Measurements from ENCODE around the gene LPXN. TPM values are rescaled to one million over a fixed set of nuclear protein-coding genes. Genes with fewer than 3 reads are reported as not detected.

Gene LPXN
- total RNA-seq, 4 donors from 2014 or later = 10.0 to 18.7 (median 16.0) TPM

GRCh38 chr11:58503361-58503856 is 72.2 kb downstream of the LPXN start:
- Histone ChIP-seq H3K27me3 (no peaks in the 10 kb centered on the region), H3K36me3 (no peaks in the 10 kb centered on the region), H3K9me3 (no peaks in the 10 kb centered on the region), H3K27ac (no peak overlapping the region), H3K4me3 (no peak overlapping the region), H3K4me1 (no peaks in the 10 kb centered on the region)
- no peak for DNase-seq
- TF ChIP-seq POLR2A (IDR thresholded peaks at IDR 0.05) (no peak), CTCF (IDR thresholded peaks at IDR 0.05) (no peak), POLR2AphosphoS5 (IDR thresholded peaks at IDR 0.05) (no peak), EP300 (IDR thresholded peaks at IDR 0.05; ENCODE audit: low read depth) (no peak)
- intact Hi-C loops (cut with DNase I; ENCODE audit: low total_unique reads) = no loop called here
- in situ Hi-C loops (cut with MboI; ENCODE audit: low pct_ligation_motif_present in 1 of 4, low pct_unique_long_range_greater_than_20kb in 1 of 4, low sequenced_read_pairs in 3 of 4) = loop anchor here (25.0 kb wide), 3 partner anchors 666 to 1041 kb away; partner anchors contain the start of gene RTN4RL2 (in 1 of the 4)
- WGBS, 2 donors (ENCODE audit: low coverage in 1 of 2) = 83 to 84% methylated on average over 4 of the region's 4 CpGs

DNA sequence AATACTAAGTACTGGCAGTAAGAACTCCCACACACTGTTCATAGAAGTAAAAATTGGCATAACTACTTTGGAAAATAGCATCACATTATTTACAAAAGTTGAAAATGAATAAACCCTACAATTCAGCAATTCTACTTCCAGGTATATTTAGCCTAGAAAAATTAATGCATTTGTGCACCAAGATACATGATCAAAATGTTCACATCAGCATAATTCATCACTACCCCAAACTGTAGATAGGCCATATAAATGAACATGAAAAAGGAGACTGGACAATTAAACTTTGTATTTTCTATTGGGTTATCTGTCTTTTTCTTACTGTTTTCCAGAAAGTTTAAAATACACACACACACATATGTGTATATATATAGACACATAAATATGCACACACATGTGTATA is 73.7 kb downstream of the LPXN start:
- TF ChIP-seq POLR2A (IDR thresholded peaks at IDR 0.05) = no peak
- no peak for DNase-seq
- Histone ChIP-seq H3K4me3 (no peak overlapping the region), H3K27ac (no peak overlapping the region), H3K27me3 (no peaks in the 10 kb centered on the region), H3K9me3 (no peaks in the 10 kb centered on the region), H3K4me1 (no peaks in the 10 kb centered on the region), H3K36me3 (no peaks in the 10 kb centered on the region)
- intact Hi-C loops (cut with DNase I; ENCODE audit: low total_unique reads) (no loop called here), in situ Hi-C loops (cut with MboI; ENCODE audit: low pct_ligation_motif_present in 1 of 4, low pct_unique_long_range_greater_than_20kb in 1 of 4, low sequenced_read_pairs in 3 of 4) (loop anchor here (25.0 kb wide), 3 partner anchors 665 to 1040 kb away; partner anchors contain the start of gene RTN4RL2 (in 1 of the 4))

- 45 to 59% methylated on average over 2 of the region's 2 CpGs for WGBS, 2 donors (ENCODE audit: low coverage in 1 of 2)
- TF ChIP-seq CTCF (IDR thresholded peaks at IDR 0.05) (no peak), POLR2AphosphoS5 (IDR thresholded peaks at IDR 0.05) (no peak), EP300 (IDR thresholded peaks at IDR 0.05; ENCODE audit: low read depth) (no peak), POLR2A (IDR thresholded peaks at IDR 0.05) (no peak)
- H3K4me3 ChIP-seq = no peak overlapping the region
- H3K9me3 ChIP-seq = no peaks in the 10 kb centered on the region
- no peak overlapping the region for H3K27ac ChIP-seq
- DNase-seq = peak; percentile 8
- intact Hi-C loops (cut with DNase I; ENCODE audit: low total_unique reads) (no loop called here), in situ Hi-C loops (cut with MboI; ENCODE audit: low pct_ligation_motif_present in 1 of 4, low pct_unique_long_range_greater_than_20kb in 1 of 4, low sequenced_read_pairs in 3 of 4) (no loop called here)
- no peaks in the 10 kb centered on the region for H3K4me1 ChIP-seq
- no peaks in the 10 kb centered on the region for H3K36me3 ChIP-seq
- H3K27me3 ChIP-seq = no peaks in the 10 kb centered on the region
Measured at GRCh38 chr11:58498464-58498863, 77.2 kb downstream of the LPXN start.

DNA sequence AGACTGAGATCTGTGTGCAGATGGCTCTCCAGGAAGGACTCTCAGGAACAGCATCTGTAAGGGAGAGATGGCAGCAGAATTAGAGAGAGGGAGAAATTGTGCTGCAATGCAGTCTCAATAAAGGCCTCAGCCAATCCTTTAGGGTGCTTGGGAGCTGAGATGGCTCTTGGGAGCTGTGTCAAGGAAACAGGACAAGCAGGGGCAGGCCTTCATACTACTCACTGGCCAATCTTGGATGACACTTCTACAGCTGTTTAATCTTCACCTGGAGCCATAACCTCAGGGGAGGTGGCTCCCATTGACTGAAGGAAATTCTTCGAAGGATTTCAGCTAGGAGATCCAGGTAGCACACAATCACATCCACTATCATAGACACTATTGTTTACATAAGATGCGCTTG is 77.7 kb downstream of the LPXN start:
- no peaks in the 10 kb centered on the region for H3K9me3 ChIP-seq
- no peak for TF ChIP-seq EP300 (IDR thresholded peaks at IDR 0.05; ENCODE audit: low read depth)
- TF ChIP-seq POLR2AphosphoS5 (IDR thresholded peaks at IDR 0.05) = no peak
- no peak for TF ChIP-seq CTCF (IDR thresholded peaks at IDR 0.05)
- TF ChIP-seq POLR2A (IDR thresholded peaks at IDR 0.05) = no peak
- intact Hi-C loops (cut with DNase I; ENCODE audit: low total_unique reads) = no loop called here
- no peak overlapping the region for H3K27ac ChIP-seq
- no peak for DNase-seq
- no peaks in the 10 kb centered on the region for H3K4me1 ChIP-seq
- in situ Hi-C loops (cut with MboI; ENCODE audit: low pct_ligation_motif_present in 1 of 4, low pct_unique_long_range_greater_than_20kb in 1 of 4, low sequenced_read_pairs in 3 of 4) = no loop called here
- H3K27me3 ChIP-seq = no peaks in the 10 kb centered on the region
- no peak overlapping the region for H3K4me3 ChIP-seq
- 78 to 100% methylated on average over 1 to 2 of the region's 2 CpGs for WGBS, 2 donors (ENCODE audit: low coverage in 1 of 2)
- H3K36me3 ChIP-seq = no peaks in the 10 kb centered on the region

DNA sequence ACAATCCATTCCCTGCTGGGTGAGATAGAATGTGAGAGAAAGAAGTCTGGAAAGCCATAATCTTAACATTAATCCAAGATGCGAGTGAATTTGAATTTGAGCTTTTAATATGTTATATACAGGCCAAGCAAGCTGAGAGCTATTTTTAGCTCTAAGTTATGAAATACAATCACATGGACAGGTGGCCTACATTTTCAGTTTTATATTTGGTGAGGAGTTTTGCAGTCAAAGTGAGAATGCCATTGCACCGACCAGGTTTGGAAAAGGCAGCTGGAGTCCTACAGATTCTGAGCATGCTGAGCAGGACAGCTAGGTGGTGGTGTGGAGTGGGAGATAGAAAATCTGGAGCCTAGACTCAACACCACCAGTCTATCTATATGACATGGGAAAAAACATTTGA is 79.8 kb downstream of the LPXN start:
- intact Hi-C loops (cut with DNase I; ENCODE audit: low total_unique reads) = no loop called here
- no peaks in the 10 kb centered on the region for H3K4me1 ChIP-seq
- no peaks in the 10 kb centered on the region for H3K27me3 ChIP-seq
- no peak for DNase-seq
- in situ Hi-C loops (cut with MboI; ENCODE audit: low pct_ligation_motif_present in 1 of 4, low pct_unique_long_range_greater_than_20kb in 1 of 4, low sequenced_read_pairs in 3 of 4) = no loop called here
- 58 to 74% methylated on average over 2 of the region's 2 CpGs for WGBS, 2 donors (ENCODE audit: low coverage in 1 of 2)
- H3K4me3 ChIP-seq = no peak overlapping the region
- H3K36me3 ChIP-seq = no peaks in the 10 kb centered on the region
- TF ChIP-seq POLR2AphosphoS5 (IDR thresholded peaks at IDR 0.05) (no peak), POLR2A (IDR thresholded peaks at IDR 0.05) (no peak), CTCF (IDR thresholded peaks at IDR 0.05) (no peak), EP300 (IDR thresholded peaks at IDR 0.05; ENCODE audit: low read depth) (no peak)
- no peaks in the 10 kb centered on the region for H3K9me3 ChIP-seq
- H3K27ac ChIP-seq = no peak overlapping the region

Data from transverse colon (tissue), 4 donors.